Measurements from ENCODE around the gene ZDHHC11B.
"Not testable (repeated sequence)": the region's sequence is repeated elsewhere in the genome, so short reads cannot be mapped to it uniquely, and the experiment has no call there.

The ZDHHC11B gene

GRCh38 chr5:769485-770145 lies 14.9 kb downstream of the ZDHHC11B start:
- H3K9me3 Mint-ChIP-seq; H3K4me1 Mint-ChIP-seq; H3K36me3 Mint-ChIP-seq; H3K27ac Mint-ChIP-seq; H3K4me3 Mint-ChIP-seq; DNase-seq; ATAC-seq (replicated peaks): not testable (repeated sequence)
- H3K27me3 Mint-ChIP-seq: peaks cover 4 to 18% of the 10 kb centered on the region in 2 donors

GRCh38 chr5:766666-767431 lies 17.7 kb downstream of the ZDHHC11B start:
- Mint-ChIP-seq H3K4me1 (no peaks in the 10 kb centered on the region), H3K9me3 (peaks cover 6 to 7% of the 10 kb centered on the region in 2 donors), H3K27me3 (peaks cover 8 to 16% of the 10 kb centered on the region in 2 donors), H3K27ac (no peak overlapping the region), H3K4me3 (no peak overlapping the region), H3K36me3 (no peaks in the 10 kb centered on the region)
- no peak for ATAC-seq (replicated peaks)
- DNase-seq: no peak

GRCh38 chr5:765948-766631 lies 18.4 kb downstream of the ZDHHC11B start:
- H3K27me3 Mint-ChIP-seq: peaks cover 8 to 23% of the 10 kb centered on the region in 2 donors
- no peaks in the 10 kb centered on the region for H3K4me1 Mint-ChIP-seq
- no peak for DNase-seq
- no peak for ATAC-seq (replicated peaks)
- no peak overlapping the region for H3K27ac Mint-ChIP-seq
- H3K36me3 Mint-ChIP-seq: no peaks in the 10 kb centered on the region
- peaks cover 6 to 7% of the 10 kb centered on the region in 2 donors for H3K9me3 Mint-ChIP-seq
- no peak overlapping the region for H3K4me3 Mint-ChIP-seq

GRCh38 chr5:763998-764781 lies 20.3 kb downstream of the ZDHHC11B start:
- Mint-ChIP-seq H3K27ac (no peak overlapping the region), H3K9me3 (peaks cover 6 to 7% of the 10 kb centered on the region in 2 donors), H3K4me1 (no peaks in the 10 kb centered on the region), H3K36me3 (no peaks in the 10 kb centered on the region), H3K27me3 (peaks cover 13 to 27% of the 10 kb centered on the region in 2 donors), H3K4me3 (no peak overlapping the region)
- peak in 1 of 2 donors; percentile 4 for ATAC-seq (replicated peaks)
- no peak for DNase-seq

GRCh38 chr5:763397-763796 lies 21.1 kb downstream of the ZDHHC11B start:
- H3K27me3 Mint-ChIP-seq: peaks cover 13 to 35% of the 10 kb centered on the region in 2 donors
- no peak overlapping the region for H3K27ac Mint-ChIP-seq
- no peak for DNase-seq
- H3K4me1 Mint-ChIP-seq: no peaks in the 10 kb centered on the region
- ATAC-seq (replicated peaks): no peak
- no peak overlapping the region for H3K4me3 Mint-ChIP-seq
- no peaks in the 10 kb centered on the region for H3K36me3 Mint-ChIP-seq
- H3K9me3 Mint-ChIP-seq: peaks cover 6 to 7% of the 10 kb centered on the region in 2 donors

GRCh38 chr5:762996-763395 lies 21.5 kb downstream of the ZDHHC11B start:
- not testable (repeated sequence) for H3K4me3 Mint-ChIP-seq; ATAC-seq (replicated peaks); H3K9me3 Mint-ChIP-seq; H3K27ac Mint-ChIP-seq; H3K4me1 Mint-ChIP-seq; DNase-seq; H3K36me3 Mint-ChIP-seq
- peaks cover 13 to 37% of the 10 kb centered on the region in 2 donors for H3K27me3 Mint-ChIP-seq

- Mint-ChIP-seq H3K36me3 (no peaks in the 10 kb centered on the region), H3K9me3 (peaks cover 6 to 7% of the 10 kb centered on the region in 2 donors), H3K4me3 (no peak overlapping the region), H3K27me3 (peaks cover 17 to 45% of the 10 kb centered on the region in 2 donors), H3K4me1 (no peaks in the 10 kb centered on the region), H3K27ac (no peak overlapping the region)
- DNase-seq (no peak), ATAC-seq (replicated peaks) (no peak)
Measured at GRCh38 chr5:761854-762710, 22.4 kb downstream of the ZDHHC11B start.

GRCh38 chr5:761059-761771 lies 23.3 kb downstream of the ZDHHC11B start:
- Mint-ChIP-seq H3K9me3 (peaks cover 6% of the 10 kb centered on the region in 2 donors), H3K27me3 (peaks cover 13 to 48% of the 10 kb centered on the region in 2 donors)
- DNase-seq: no peak

GRCh38 chr5:760363-761058 lies 24.0 kb downstream of the ZDHHC11B start:
- Mint-ChIP-seq H3K27me3 (peaks cover 13 to 45% of the 10 kb centered on the region in 2 donors), H3K36me3 (no peaks in the 10 kb centered on the region), H3K9me3 (peaks cover under 1 to 4% of the 10 kb centered on the region in 2 donors), H3K4me1 (no peaks in the 10 kb centered on the region), H3K4me3 (no peak overlapping the region), H3K27ac (no peak overlapping the region)
- ATAC-seq (replicated peaks) (no peak), DNase-seq (no peak)

More at GRCh38 chr5:761059-761771, 23.3 kb downstream of the ZDHHC11B start:
- no peak overlapping the region for H3K4me3 Mint-ChIP-seq
- no peak for ATAC-seq (replicated peaks)
- H3K27ac Mint-ChIP-seq: no peak overlapping the region
- no peaks in the 10 kb centered on the region for H3K4me1 Mint-ChIP-seq
- H3K36me3 Mint-ChIP-seq: no peaks in the 10 kb centered on the region

GRCh38 chr5:759781-760362 lies 24.7 kb downstream of the ZDHHC11B start:
- Mint-ChIP-seq H3K4me1 (no peaks in the 10 kb centered on the region), H3K27ac (no peak overlapping the region), H3K9me3 (no peaks in the 10 kb centered on the region), H3K4me3 (no peak overlapping the region), H3K36me3 (no peaks in the 10 kb centered on the region), H3K27me3 (peaks cover 13 to 45% of the 10 kb centered on the region in 2 donors)
- ATAC-seq (replicated peaks) (no peak), DNase-seq (no peak)

- H3K9me3 Mint-ChIP-seq: peaks cover 0 to 1% of the 10 kb centered on the region in 2 donors
- no peak overlapping the region for H3K4me3 Mint-ChIP-seq
- H3K27me3 Mint-ChIP-seq: peaks cover 13 to 45% of the 10 kb centered on the region in 2 donors
- peaks cover 0 to 2% of the 10 kb centered on the region in 2 donors for H3K4me1 Mint-ChIP-seq
- H3K36me3 Mint-ChIP-seq: no peaks in the 10 kb centered on the region
- no peak for DNase-seq
- ATAC-seq (replicated peaks): no peak
- peak overlapping the region; percentile 42 for H3K27ac Mint-ChIP-seq
Measured at GRCh38 chr5:759111-759751, 25.3 kb downstream of the ZDHHC11B start.

GRCh38 chr5:758698-759053 lies 25.9 kb downstream of the ZDHHC11B start:
- H3K9me3 Mint-ChIP-seq: peaks cover 0 to 1% of the 10 kb centered on the region in 2 donors
- peaks cover 13 to 45% of the 10 kb centered on the region in 2 donors for H3K27me3 Mint-ChIP-seq
- no peaks in the 10 kb centered on the region for H3K36me3 Mint-ChIP-seq
- no peak for DNase-seq
- peaks cover 0 to 7% of the 10 kb centered on the region in 2 donors for H3K4me1 Mint-ChIP-seq
- H3K27ac Mint-ChIP-seq: no peak overlapping the region
- no peak for ATAC-seq (replicated peaks)
- no peak overlapping the region for H3K4me3 Mint-ChIP-seq

Data from stimulated activated naive B cell treated with anti-CD40 and anti-IgM and Interleukin-4, amounts not matched to agents 10 μg/mL and 1 μg/mL and 100 μg/mL, for 72 hours (primary cell).